ENCODE measurements around the gene CSF3R.

Gene CSF3R

DNA sequence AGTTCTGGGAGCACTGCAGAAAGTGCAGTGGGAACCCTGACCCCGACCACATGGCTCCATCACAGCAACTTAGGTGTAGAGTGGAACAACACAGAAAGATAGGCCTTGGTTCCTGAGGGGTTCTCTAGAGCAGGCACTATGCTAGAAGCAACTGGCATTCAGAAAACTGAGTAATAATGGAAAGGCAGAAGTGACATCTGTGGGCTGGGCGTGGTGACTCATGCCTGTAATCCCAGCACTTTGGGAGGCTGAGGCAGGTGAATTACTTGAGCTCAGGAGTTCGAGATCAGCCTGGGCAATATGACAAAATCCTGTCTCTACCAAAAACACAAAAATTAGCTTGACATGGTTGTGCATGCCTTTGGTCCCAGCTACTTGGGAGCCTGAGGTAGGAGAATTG, 23.8 kb downstream of the CSF3R start:
- DNase-seq (ENCODE audit: low read depth in 2 of 2): peak; percentile 39 to 44

GRCh38 chr1:36457691-36458090, 25.0 kb downstream of the CSF3R start:
- DNase-seq (ENCODE audit: low read depth in 2 of 2): no peak

DNA sequence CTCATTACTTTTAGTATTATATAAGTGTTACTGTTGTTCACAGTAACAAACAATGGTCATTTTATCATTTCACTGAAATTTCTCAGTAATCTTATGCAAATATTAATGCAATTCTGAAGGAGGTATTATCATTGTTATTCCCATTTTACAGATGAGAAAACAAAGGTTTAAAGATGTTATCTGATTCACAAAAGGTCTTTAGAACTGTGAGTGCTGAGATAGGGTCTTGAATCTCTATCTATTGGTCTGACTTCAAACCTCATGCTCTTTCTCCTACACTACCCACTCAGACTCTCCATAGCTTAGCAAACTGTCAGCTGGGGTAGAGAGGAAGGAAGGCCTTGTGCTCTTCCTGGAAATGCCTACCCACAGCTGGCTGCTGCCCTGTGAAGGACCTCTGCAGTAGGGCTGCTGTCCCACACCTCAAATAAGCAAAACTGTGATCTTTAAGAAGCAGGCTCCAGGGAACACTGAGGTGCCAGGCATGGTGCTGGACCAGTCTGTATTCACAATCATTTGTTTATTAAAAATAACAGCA, 26.3 kb downstream of the CSF3R start:
- DNase-seq (ENCODE audit: low read depth in 2 of 2): no peak

DNA sequence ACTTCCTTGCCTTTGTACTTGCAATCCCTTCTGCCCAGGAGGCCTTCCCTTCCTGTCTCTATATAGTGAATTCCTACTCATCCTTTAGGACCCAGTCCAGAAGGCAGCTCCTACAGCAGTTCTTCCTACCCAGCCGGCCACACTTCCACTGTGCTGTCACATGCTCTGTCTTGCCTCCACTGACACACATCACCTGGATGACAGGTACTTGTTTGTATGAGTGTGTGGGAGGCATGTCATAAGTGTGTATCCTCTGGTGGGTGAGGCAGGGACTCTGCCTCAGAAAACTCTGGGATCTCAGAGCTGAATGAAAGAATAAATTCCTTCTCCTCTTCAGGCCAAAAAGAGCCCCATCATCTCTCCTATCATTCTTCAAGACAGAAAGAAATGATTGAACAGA, 27.3 kb downstream of the CSF3R start:
- DNase-seq (ENCODE audit: low read depth in 2 of 2): no peak

GRCh38 chr1:36453600-36454388, 28.9 kb downstream of the CSF3R start:
- no peak for DNase-seq (ENCODE audit: low read depth in 2 of 2)

DNA sequence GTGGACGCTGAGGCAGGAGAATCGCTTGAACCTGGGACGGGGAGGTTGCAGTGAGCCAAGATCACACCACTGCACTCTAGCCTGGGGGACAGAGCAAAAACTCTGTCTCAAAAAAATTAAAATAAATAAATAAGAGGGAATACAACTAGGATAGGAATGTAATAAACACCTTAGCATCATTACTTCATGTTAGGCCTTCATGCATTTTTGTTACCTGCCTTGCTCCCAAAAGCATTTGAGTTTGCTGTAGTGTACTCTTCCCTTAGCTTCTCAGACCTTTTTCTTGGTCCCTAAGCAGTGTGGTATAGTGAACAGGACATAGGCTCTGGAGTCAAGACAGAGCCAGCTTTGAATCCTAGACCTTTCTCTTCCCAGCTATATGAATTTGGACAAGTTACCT, 29.7 kb downstream of the CSF3R start:
- DNase-seq (ENCODE audit: low read depth in 2 of 2): no peak

- no peak for DNase-seq (ENCODE audit: low read depth in 2 of 2)
Observed at GRCh38 chr1:36450919-36451305, 31.8 kb downstream of the CSF3R start.

- DNase-seq (ENCODE audit: low read depth in 2 of 2): peak; percentile 76 to 79
Observed at GRCh38 chr1:36450270-36450918, 32.3 kb downstream of the CSF3R start, which contains the start of gene OSCP1. OSCP1 (minus strand) TSS chr1:36450451; CDS start chr1:36450369, 82 bp downstream.

DNA sequence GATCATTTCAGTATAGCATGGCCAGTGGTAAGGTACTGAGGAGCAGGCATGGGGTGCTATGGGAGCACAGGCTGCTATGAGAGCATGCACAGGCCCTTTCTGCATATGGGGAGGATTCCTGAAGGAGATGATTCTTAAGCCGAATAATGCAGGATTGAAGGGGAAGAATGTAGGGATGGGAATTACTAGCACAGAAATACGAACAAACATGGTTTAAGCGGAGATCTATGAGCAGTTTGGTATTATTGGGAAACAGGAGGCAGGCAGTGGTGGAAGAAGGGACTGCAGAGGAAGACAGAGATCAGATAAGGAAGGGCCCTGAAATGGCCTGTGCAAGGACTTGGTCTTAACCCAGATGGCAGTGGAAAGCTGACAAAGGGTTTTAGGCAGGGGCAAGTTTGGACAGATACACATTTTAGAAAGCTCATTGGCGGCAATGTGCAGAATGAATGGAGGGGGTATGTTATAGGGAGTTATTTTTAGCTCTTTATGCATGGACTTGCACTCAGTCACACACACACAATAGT, 34.1 kb downstream of the CSF3R start:
- DNase-seq (ENCODE audit: low read depth in 2 of 2): no peak

GRCh38 chr1:36447450-36447849, 35.3 kb downstream of the CSF3R start:
- no peak for DNase-seq (ENCODE audit: low read depth in 2 of 2)

- no peak for DNase-seq (ENCODE audit: low read depth in 2 of 2)
Observed at GRCh38 chr1:36446746-36447145, 36.0 kb downstream of the CSF3R start.

DNA sequence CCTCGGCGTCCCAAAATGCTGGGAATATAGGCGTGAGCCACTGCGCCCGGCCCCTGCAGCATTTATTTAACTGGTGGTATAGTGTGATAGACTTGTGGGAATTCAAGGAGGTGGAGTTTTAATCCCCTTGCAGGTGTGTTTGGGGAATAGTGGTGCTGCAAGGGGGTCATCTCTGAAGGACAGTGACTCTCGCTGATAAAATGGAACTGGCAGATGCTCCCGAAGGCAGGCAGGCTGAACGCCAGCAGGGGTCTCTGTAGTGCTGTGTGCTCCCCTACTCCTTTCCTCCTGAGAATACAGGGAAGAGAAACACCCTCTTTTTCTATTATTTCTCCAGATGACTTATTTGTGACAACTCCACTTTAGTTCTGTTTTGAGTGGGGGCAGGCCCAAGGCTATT, 36.4 kb downstream of the CSF3R start:
- no peak for DNase-seq (ENCODE audit: low read depth in 2 of 2)

GRCh38 chr1:36443297-36443696, 39.4 kb downstream of the CSF3R start:
- DNase-seq (ENCODE audit: low read depth in 2 of 2): no peak

DNA sequence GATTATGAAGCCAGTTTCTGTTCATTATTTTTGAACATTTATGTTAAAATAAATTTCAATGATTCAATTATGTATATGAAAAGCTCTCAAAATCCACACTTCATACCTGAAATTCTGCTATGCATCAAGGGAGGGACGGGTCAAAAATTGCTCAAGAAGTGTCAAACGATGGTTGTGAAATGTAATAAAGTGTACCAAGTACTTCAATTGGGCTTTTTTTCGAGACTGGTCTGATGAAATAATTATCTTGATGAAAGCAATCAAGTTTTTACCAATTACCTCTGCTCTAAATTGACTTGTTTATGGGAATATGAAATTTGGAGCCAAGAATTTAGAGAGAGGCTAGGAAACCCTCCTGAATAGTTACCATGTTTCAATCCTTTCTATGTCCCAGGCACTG, 40.4 kb downstream of the CSF3R start:
- DNase-seq (ENCODE audit: low read depth in 2 of 2): no peak

- DNase-seq (ENCODE audit: low read depth in 2 of 2): no peak
Observed at GRCh38 chr1:36440646-36441045, 42.1 kb downstream of the CSF3R start.

DNA sequence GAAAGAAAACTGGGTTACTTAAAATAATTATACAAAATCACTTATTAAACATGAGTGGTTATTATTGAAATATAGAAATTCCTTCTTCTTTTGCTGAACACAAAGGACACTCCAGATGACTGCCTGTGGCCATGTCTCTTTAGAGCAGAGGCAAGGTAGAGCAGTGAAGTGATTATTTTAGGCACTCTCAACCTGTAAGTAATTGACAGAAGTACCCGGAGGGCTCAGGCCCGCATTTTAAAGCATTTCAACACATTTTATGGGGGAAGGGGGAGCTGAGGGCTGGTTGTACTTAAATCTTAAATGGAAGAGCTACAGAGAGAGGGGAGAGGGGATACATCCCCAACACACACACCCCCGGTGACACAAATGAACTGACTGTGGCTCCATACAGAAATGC, 42.7 kb downstream of the CSF3R start:
- DNase-seq (ENCODE audit: low read depth in 2 of 2): no peak

DNA sequence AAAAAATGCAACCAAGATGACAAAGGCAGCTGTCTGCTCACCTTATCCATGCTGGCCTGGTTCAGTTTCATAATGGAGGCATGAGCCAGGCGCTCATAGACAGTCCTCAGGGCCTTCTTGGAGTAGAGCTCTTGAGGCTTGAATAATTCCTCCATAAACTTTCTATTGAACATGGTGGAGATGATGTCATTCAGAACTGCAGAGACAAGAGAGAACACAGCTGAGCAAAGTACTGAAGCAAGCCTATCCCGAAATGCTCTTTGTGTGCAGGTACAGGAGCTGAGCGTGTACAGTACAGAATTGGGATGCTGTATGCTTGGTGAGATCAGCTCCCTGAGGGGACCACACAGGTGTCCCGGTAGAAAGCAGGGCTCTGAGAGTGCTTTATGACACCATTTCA, 44.0 kb downstream of the CSF3R start:
- DNase-seq (ENCODE audit: low read depth in 2 of 2): no peak

DNA sequence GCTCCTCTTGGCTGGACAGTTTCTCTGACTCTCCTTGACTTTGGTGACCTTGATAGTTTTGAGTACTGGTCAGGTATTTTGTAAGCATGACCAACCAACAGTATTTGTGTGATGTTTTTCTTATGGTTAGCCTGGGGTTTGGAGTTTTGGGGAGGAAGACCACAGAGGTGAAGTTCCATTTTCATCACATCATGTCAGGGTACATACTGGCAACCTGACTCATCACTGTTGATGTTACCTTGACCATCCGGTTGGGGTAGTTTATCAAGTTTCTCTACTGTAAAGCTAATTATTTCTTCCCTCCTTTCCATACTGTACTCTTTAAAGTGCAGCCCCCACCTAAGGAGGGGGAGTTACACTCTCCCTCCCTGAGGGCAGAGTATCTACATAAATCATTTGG, 45.9 kb downstream of the CSF3R start:
- DNase-seq (ENCODE audit: low read depth in 2 of 2): no peak

- DNase-seq (ENCODE audit: low read depth in 2 of 2): no peak
Observed at GRCh38 chr1:36433102-36433501, 49.6 kb downstream of the CSF3R start.

- DNase-seq (ENCODE audit: low read depth in 2 of 2): no peak
Observed at GRCh38 chr1:36432616-36433015, 50.1 kb downstream of the CSF3R start.

- DNase-seq (ENCODE audit: low read depth in 2 of 2): no peak
Observed at GRCh38 chr1:36425791-36426190, 56.9 kb downstream of the CSF3R start.

- DNase-seq (ENCODE audit: low read depth in 2 of 2): no peak
Observed at GRCh38 chr1:36421649-36422048, 61.1 kb downstream of the CSF3R start.

DNA sequence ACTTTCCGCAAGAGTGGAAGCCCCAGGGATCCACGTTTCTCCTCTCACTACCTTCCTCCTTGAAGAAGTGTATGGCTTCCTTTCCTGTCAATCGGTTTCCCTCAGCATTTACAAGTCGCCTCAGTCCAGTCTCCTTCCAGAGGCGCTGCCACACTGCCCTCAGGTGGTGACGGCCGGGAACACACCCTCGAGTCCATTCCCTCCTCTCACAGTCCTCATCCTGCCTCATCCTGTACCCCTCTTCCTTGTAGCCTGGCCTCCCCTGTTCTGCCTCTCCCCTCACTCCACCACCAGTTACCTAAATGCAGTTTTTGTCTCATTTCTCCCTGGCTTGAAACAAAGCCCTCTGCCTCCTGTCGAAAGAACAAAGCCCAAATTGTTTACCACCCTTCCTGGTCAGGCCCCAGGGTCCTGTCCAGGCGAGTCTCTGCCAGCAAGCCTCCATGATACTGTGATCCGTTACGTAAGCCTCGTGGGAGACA, 61.8 kb downstream of the CSF3R start:
- peak; percentile 83 to 96 for DNase-seq (ENCODE audit: low read depth in 2 of 2)
